Thyroid gland (tissue), 4 donors: ENCODE data around the gene TNNC1.

ENCODE experiments used
- CTCF ChIP-seq, 6 experiments: fragments of 200-600 bp in 3 of 6; fragments of 450-650 bp in 3 of 6; sonication (generic) in 3 of 6; IDR thresholded peaks; one replicate each; pipeline ENCODE4 v1.5.1; 2016 to 2019; ENCODE audit warnings: antibody characterized with exemption in 6 of 6, mild to moderate bottlenecking in 2 of 6, inconsistent platforms in 1 of 6, moderate library complexity in 1 of 6
- POLR2A ChIP-seq, 2 donors: fragments of 450-650 bp; IDR thresholded peaks; one replicate each; pipeline ENCODE4 v1.6.1; 2017; ENCODE audit warnings: antibody characterized with exemption in 2 of 2, mild to moderate bottlenecking in 2 of 2, moderate library complexity in 1 of 2

- TF ChIP-seq CTCF (IDR thresholded peaks at IDR 0.05): no peak
- no peak for TF ChIP-seq POLR2A (IDR thresholded peaks at IDR 0.05)
Observed at GRCh38 chr3:52446042-52446441, 7.8 kb downstream of the TNNC1 start.
